GM19455 (cell line): ENCODE measurements around the gene MYO1E.

Experiments
- ATAC-seq: cut with Tn5 transposase; IDR thresholded peaks from one replicate; pipeline ENCODE4 v1.9.1; 2021; ENCODE audit not compliant: unreplicated experiment

The MYO1E gene

DNA sequence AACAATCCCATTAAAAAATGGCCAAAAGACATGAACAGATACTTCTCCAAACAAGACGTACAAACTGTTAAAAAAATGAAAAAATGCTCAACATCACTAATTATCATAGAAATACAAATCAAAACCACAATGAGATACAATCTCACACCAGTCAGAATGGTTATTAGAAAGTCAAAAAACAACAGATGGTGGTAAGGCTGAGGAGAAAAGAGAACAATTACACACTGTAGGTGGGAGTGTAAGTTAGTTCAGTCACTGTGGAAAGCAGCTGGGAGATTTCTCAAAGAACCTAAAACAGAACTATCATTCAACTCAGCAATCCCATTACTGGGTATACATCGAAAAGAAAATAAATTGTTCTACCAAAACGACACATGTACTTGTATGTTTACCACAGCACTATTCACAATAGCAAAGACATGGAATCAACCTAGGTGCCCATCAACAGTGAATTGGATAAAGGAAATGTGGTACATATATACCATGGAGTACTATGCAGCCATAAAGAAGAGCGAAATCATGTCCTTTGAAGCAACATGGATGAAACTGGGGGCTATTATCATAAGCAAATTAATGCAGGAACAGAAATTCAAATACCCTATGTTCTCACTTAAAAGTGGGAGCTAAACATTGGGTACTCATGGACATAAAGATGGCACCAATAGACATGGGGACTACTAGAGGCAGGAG lies 51.5 kb downstream of the MYO1E start:
- ATAC-seq: no peak

DNA sequence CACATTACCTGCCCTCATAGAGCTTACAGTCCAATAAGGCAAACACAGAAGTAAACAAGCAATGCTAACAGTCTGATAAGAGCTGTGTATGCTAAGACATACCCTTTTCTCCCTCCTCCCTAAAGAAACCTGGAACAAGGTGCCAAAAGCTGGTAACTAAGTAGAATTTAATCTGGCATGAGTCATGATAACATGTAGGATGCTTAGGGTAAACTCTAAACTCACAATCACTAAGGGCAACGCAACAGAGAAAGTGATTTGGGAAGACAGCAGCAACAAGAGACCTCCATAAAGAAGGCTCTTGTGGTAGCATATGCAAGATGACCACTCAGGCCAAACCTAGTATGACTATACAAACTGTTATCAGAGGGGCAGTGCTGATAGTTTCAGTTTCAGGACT lies 55.5 kb downstream of the MYO1E start:
- no peak for ATAC-seq

DNA sequence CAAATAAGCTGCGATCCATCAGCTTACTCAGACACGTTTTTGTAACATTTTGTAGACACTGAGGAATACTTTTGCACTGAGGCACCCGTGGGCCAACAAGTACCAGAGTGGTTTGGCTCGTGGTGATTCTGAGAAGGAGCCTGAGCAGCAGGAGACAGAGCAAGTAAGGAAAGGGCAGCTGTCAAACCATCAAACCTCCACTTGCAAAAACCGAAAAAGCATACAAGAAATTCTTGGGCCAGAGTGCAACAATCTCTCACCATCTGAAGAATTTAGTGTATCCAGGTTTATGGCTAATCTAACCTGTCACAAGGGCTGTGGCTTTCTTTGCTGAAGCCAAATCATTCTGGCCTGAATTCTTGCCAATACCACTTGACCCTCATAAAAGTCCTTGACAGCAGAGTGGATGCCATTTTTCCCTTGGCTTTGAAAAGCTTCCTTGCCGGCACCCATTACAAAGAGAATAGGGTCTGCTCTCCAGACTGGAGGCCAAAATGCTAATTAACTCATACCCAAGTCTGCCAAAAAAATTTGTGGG lies 56.7 kb downstream of the MYO1E start:
- ATAC-seq: no peak

DNA sequence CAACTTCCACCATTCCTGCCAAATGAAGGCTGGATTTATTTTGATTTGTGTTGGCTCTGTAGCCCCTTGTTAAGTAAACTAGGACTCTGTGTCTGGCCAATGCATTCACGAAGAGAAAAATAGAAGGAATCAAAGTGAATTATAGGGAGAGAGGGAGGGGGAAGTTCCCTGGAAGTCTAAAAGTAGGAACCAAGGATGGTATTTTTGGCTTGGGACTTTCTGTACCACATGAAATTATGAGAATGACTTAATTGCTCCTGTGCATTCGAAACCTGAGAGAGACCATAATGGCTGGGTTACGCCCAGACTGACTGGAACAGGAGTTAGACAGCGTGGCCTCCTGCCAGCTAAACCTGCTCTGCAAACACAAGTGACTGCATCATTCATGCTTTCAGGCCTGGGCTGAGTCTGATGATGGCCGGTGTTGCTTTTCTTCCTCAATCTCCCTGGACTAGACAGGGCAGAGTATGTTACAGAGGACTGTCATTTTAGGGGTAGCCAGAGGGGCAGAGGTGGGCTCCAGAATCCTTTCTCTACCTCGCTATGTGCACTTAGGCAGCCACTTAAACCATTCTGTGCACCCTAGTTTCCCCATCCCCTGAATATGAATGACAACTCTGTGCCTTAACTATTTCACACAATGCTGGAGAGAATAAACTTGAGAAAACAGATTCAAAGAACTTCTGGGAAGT lies 58.9 kb downstream of the MYO1E start:
- peak; percentile 62 for ATAC-seq

DNA sequence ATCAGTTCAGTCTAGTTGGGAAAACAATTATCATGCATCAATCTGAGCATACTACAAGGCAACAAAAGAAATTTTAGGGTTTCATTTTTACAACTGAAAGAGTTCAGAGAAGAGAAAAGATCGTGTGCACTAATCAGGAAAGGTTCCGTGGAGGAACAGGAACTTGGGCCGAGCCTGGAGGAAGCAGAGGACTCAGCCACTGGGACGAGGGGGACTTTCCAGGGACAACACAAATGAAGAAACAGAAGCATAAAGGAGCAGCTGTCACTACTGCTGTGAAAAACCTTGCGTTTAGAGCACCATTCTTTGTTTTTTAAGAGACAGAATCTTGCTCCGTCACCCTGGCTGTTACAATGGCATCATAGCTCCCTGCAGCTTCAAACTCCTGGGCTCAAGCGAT lies 60.5 kb downstream of the MYO1E start:
- no peak for ATAC-seq

DNA sequence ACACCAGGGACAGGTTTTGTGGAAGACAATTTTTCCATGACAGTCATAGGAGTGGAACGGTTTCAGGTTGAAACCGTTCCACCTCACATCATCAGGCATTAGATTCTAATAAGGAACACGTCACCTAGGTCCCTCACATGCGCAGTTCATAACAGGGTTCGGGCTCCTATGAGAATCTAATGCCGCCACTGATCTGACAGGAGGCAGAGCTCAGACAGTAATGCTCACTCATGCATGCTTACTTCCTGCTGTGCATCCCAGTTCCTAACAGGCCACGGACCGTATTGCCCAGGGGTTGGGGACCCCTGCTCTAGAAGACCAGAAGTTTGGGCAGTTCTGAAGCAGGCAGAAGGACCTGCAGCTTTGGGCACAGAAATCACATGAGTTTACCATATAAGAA lies 61.5 kb downstream of the MYO1E start:
- no peak for ATAC-seq

DNA sequence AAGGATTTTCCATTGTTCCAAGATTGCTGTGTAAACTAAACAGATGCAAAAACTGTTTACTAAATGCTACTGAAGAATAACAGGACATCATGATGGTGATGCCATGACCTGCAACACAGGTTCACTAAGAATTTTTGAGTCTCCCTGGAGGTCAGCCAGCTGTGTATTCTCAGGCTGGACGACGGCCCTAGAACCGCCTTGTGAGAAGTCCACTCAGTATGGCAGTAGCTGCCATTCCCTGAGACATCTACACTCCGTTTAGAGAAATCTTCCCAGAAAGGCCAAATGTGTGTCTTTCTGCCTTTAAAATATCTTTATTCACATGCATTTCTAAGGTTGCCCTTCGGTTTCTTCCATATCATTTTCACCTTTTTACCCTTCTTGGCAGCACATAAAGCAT lies 63.3 kb downstream of the MYO1E start:
- ATAC-seq: no peak

DNA sequence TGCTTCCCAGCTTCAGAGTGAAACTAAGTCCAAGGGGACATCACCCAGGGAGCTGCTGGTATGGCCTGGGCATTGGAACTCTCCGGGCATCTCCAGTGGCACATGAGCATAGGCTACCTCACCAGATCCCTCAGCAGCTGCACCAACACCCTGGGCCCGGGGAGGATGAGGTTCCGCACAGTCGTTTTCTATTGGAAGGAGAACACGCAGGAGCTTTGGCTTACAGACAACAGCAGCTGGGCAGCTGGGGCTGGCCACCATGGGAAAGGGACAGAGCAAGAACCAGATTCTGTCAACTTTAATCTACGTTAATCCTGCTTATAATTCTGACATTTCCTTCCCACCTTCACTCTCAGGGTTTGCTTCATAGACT lies 65.5 kb downstream of the MYO1E start:
- ATAC-seq: no peak

DNA sequence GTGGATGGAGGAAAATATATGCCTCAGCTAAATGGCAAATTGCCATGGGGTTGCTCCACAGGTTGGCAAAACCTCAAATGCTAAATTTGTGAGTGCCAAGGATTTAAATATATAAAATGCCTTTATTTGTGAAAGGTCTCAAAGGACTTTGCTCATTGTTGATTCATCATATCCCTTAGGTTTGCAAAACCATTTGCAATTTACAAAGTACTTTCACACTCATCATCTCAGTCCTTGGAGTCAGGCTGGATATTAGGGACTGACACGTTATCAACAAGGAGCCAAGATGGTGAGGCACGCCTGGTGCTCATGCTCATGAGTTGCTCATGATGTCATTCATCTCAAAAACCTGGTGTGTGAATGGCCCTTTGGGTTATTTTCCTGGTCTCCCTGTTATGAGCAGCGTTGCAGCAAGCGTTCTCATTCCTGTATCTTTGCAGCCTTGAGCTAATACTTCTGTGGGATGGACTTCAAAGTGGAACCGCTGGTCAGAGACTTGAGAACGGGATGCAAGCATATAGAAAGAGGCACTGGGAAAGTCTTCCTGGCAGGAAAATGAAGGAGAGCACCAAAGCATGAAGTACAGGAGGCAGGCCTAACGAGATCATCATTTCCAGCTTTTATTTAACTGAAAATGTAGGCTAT lies 66.0 kb downstream of the MYO1E start:
- no peak for ATAC-seq

DNA sequence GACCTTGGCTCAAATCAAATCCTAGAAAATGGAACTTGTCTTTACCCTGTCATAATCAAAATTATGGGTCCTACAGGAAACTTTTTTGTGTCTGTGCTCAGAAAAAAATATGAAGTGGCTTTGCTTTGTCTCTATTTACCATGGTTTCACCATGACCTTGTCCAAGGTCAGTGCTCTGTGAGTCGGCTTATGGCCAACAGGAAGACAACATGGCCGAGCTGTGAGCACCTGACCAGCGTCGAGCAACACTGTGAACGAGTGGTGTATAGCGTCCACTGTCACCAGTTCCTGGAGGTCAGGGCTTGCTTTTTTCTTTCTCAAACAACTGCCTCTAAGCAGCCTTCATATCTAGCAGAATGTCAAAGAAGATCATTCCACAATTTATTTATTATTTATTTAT lies 67.9 kb downstream of the MYO1E start:
- ATAC-seq: no peak

DNA sequence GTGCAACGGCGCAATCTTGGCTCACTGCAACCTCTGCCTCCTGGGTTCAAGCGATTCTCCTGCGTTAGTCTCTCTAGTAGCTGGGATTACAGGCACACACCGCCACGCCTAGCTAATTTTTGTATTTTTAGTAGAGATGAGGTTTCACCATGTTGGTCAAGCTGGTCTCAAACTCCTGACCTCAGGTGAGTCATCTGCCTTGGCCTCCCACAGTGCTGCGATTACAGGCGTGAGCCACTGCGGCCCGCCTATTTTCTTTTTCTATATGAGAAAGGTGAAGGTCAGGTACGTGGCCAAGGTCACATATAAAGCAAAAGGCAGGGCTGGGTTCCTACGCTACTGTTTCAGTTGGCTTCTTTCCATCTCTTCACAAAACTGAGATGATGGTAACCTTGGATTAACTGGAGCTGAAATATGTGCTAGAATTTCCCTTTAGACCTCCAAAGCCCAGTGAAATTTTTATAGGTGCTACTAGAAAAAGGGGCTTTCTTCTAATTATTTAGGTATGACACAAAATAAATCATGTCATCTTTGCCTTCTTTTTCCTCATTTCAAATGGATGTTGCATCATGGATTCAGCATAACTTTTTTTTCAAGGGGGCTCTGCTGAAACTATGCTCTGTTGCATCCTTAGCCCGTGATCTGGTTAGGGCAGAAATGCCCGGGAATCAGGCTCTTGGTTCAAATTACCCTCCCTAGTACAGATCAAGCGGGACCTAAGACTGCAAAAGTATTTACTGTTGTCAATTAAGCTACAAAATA lies 68.5 kb downstream of the MYO1E start:
- no peak for ATAC-seq

DNA sequence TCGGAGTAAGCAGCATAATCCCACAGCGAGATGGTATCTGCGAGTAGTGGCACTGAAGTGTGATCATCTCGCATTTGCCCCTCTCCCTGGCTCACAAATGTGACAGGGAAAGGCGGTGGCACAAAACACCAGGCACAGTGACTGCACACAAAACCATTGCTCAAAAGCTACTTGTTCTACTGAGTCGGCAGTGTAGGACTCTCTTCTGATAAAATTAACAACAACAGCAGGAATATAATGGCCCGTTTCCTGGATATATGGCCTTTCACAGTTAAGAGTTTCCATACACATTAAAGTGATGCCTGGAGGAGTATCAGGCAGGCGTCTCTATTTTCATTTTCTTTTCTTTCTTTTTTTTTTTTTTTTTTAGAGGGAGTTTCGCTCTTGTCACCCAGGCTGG lies 69.0 kb downstream of the MYO1E start:
- no peak for ATAC-seq

DNA sequence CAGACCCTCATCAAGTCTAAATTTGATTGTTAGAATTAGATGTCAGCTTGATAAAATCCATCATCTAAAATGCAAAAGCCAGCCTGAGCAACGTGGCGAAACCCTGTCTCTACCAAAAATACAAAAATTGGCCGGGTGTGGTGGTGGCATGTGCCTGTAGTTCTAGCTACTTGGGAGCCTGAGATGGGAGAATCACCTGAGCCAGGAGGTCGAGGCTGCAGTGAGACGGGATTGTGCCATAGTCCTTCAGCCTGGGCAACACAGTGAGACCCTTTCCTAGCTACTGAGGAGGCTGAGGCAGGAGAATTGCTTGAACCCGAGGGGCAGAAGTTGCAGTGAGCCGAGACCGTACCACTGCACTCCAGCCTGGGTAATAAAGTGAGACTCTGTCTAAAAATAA lies 69.5 kb downstream of the MYO1E start:
- no peak for ATAC-seq

DNA sequence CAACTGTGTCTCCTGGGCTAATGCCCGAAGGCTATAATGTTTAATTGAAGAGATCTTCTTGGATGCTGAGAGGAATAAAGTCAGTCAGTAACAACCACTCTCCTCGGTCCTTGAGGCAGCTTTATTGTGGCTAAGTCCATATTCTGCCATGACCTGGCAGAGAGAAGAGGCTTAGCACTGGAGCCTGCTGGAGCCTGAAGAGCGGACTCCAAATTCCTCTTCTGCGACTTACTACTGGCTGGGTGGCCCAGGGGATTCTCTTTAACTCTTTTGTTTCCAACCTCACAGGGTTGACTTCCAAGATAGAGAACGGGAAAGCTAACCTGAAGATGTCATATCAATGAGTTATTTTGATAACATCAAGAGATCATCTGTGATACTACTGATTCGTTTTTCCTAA lies 71.1 kb downstream of the MYO1E start:
- no peak for ATAC-seq

DNA sequence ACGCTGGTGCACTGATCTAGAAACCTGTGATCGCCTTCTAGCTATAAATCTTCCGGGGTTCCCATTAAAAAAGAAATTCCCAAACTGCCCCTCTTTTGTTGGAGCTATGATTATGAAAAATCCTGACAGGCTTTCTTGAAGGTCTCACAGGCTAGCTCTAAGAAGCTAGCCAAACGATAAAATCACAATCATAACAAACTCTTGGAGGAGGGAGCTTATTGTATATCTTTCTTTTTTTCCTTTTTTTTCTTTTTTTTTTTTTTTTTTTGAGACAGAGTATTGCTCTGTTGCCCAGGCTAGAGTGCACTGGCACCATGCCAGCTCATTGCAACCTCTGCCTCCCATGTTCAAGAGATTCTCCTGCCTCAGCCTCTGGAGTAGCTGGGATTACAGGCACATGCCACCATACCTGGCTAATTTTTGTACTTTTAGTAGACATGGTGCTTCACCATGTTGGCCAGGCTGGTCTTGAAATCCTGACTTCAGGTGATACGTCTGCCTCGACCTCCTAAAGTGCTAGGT lies 72.0 kb downstream of the MYO1E start:
- no peak for ATAC-seq

DNA sequence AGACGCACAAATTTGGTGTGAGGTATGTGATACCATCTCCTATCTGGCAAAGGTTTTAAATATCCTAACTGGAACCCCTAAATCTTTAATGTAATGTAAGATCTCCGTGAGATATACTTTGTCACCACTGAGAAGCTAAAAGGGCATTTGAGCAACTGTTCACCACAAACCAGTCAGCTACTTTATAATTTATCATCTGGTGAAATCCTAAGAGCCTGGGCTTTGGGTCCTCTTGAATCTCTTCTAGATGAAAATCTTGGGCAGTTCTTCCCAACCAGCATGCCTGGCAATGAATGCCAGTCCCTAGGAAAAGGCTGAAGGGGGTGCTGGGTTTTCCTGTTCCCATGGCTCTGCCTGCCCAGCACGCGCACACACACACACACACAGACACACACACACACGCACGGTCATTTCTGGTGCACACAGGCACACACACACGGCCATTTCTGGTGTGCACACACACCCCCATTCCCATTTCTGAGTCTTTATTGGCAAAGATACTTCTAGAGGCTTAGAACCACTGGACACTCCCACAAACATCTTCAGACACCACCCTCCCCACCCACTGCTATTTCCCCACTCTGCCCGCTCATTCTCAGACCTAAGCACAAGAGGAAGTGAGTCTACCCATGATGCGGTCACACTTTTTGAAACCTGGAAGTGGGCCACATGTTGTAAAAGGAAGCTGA lies 72.6 kb downstream of the MYO1E start:
- ATAC-seq: peak; percentile 50

DNA sequence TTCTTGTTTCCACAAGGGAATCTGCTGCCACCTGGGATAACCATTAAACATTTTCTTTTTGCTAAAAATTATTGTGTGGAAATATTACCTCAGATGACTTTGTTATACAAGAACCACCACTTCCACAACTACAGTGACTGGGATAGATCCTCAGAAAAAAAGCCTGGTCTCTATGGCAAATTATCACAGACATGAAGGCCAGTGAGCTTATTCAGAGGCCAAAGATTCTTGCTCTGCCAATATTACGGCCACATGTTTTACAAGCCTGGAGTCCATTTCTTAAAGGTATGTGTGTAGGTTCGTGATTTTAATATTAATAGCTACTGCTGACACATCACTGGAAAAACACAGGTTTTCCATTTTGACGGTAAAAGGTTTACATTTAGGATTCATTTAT lies 73.8 kb downstream of the MYO1E start:
- no peak for ATAC-seq

DNA sequence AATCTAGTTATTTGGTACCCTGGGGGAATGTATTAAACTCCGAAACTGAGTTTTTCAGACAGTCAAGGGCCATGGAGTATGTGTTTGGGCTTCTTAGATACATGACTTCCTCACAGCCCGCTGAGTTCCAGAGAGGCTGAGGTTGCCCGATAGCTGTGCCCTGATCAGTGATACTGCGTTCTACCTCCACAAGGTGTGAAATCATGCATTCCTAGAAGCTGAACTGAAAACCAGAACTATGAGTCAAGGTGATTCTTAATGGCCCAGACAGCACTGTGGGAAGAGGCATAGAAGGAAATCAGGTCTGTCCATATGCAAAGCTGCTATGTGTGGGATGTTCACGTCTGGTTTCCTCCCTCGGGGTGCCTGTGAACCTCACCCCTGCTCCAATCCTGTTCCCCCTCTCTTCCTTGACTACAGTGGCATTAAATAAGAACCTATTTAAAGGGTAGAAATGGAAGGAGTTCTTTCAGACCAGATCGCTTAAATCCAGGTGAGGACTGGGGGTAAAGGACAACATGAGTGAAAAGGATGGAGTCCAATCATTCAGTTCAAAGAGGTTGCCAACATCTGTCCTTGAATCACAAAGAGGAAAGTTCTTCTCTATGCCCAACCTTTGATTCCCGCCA lies 74.3 kb downstream of the MYO1E start:
- ATAC-seq: peak; percentile 54

DNA sequence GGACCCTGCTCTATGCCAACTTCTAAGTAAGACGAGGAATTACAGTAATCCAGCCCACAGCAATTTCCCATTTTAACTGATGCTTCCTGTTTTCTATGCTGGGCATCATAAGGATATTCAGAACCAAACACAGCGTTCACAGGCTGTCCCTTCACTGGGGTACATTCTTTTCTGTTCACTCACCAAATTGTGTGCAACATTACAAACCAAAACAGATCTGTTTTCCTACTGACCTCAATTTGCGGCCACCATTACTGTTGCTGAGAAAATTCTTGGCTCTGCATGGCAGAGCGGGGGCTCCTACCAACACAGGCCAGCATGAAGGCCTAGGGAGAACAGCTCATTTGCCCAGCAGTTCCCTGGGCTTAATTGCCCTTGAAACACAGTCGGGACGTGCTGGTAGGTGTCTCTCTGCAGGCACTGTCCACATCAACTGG lies 76.5 kb downstream of the MYO1E start:
- no peak for ATAC-seq
